Activated T-helper 2 cell treated with anti-CD3 and anti-CD28 coated beads, Interferon-gamma antibody, Interleukin-2, Interleukin-4, amounts not matched to agents 10 μg/mL and 5 μg/mL and 100 μg/mL, durations not matched to agents 14 hours and 24 hours and 36 hours (primary cell): ENCODE measurements around the gene ARHGAP32. TPM values are rescaled to one million over a fixed set of nuclear protein-coding genes. Genes with fewer than 3 reads are reported as not detected.
"Not testable (repeated sequence)": the region's sequence is repeated elsewhere in the genome, so short reads cannot be mapped to it uniquely, and the experiment has no call there.

Source experiments
- DNase-seq: peaks from one replicate; pipeline ENCODE4 v3.0.0; 2021; ENCODE audit warnings: low spot score
- H3K27ac Mint-ChIP-seq: one replicate; pipeline ENCODE4 v1.8.0; 2021; ENCODE audit warnings: mixed read lengths
- H3K27me3 Mint-ChIP-seq: one replicate; pipeline ENCODE4 v1.8.0; 2021; ENCODE audit warnings: low read depth, mixed read lengths
- H3K36me3 Mint-ChIP-seq: one replicate; pipeline ENCODE4 v1.8.0; 2021; ENCODE audit warnings: low read depth, mixed read lengths
- H3K4me1 Mint-ChIP-seq: one replicate; pipeline ENCODE4 v1.8.0; 2021; ENCODE audit warnings: low read depth, mixed read lengths
- H3K4me3 Mint-ChIP-seq: one replicate; pipeline ENCODE4 v1.8.0; 2021; ENCODE audit warnings: low read depth, mild to moderate bottlenecking, moderate library complexity, mixed read lengths
- H3K9me3 Mint-ChIP-seq: one replicate; pipeline ENCODE4 v1.8.0; 2021; ENCODE audit warnings: mixed read lengths
- intact Hi-C: fragments of 100-400 bp; cut with micrococcal nuclease; formaldehyde crosslinking; loops from one replicate; pipeline ENCODE4 v1.15.1; 2023
- total RNA-seq: library from RNA; stranded (reverse); gene quantifications from 2 replicates; pipeline ENCODE4 v1.2.3, GENCODE V29; 2022

The ARHGAP32 gene
- total RNA-seq, 1 donor from 2014 or later = 4.6 TPM

DNA sequence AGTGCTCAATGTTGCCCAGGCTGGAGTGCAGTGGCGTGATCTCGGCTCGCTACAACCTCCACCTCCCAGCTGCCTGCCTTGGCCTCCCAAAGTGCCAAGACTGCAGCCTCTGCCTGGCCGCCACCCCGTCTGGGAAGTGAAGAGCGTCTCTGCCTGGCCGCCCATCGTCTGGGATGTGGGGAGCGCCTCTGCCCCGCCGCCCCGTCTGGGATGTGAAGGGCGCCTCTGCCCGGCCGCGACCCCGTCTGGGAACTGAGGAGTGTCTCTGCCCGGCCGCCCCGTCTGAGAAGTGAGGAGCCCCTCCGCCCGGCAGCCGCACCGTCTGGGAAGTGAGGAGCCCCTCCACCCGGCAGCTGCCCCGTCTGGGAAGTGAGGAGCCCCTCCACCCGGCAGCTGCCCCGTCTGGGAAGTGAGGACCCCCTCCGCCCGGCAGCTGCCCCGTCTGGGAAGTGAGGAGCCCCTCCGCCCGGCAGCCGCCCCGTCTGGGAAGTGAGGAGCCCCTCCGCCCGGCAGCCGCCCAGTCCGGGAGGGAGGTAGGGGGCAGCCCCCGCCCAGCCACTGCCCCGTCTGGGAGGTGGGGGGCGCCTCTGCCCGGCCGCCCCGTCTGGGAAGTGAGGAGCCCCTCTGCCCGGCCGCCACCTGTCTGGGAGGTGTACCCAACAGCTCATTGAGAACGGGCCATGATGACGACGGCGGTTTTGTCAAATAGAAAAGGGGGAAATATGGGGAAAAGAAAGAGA, 63.1 kb downstream of the ARHGAP32 start:
- H3K27ac Mint-ChIP-seq, H3K4me3 Mint-ChIP-seq, H3K9me3 Mint-ChIP-seq, intact Hi-C loops, H3K36me3 Mint-ChIP-seq, DNase-seq, H3K4me1 Mint-ChIP-seq, H3K27me3 Mint-ChIP-seq: not testable (repeated sequence)

- Mint-ChIP-seq H3K9me3 (no peaks in the 10 kb centered on the region), H3K27me3 (peaks cover 2% of the 10 kb centered on the region), H3K4me3 (no peak overlapping the region), H3K27ac (no peak overlapping the region), H3K36me3 (no peaks in the 10 kb centered on the region), H3K4me1 (peaks cover 10% of the 10 kb centered on the region)
- no peak for DNase-seq
- intact Hi-C loops = loop anchor here (5.0 to 10.0 kb wide), 4 partner anchors 157 to 633 kb away; no protein-coding TSS in a partner anchor
Observed at GRCh38 chr11:129119036-129119435, 73.1 kb downstream of the ARHGAP32 start.

GRCh38 chr11:129117595-129118350, 74.4 kb downstream of the ARHGAP32 start:
- no peaks in the 10 kb centered on the region for H3K36me3 Mint-ChIP-seq
- H3K9me3 Mint-ChIP-seq = no peaks in the 10 kb centered on the region
- no peak overlapping the region for H3K27ac Mint-ChIP-seq
- no peak overlapping the region for H3K4me3 Mint-ChIP-seq
- peaks cover 10% of the 10 kb centered on the region for H3K4me1 Mint-ChIP-seq
- no peak for DNase-seq
- peaks cover 7% of the 10 kb centered on the region for H3K27me3 Mint-ChIP-seq
- intact Hi-C loops = loop anchor here (1.0 to 10.0 kb wide), 5 partner anchors 155 to 635 kb away; no protein-coding TSS in a partner anchor

GRCh38 chr11:129115652-129116586, 76.2 kb downstream of the ARHGAP32 start:
- Mint-ChIP-seq H3K27ac (no peak overlapping the region), H3K4me3 (no peak overlapping the region), H3K9me3 (no peaks in the 10 kb centered on the region), H3K27me3 (peaks cover 7% of the 10 kb centered on the region), H3K4me1 (peaks cover 9% of the 10 kb centered on the region), H3K36me3 (no peaks in the 10 kb centered on the region)
- DNase-seq = no peak
- intact Hi-C loops = loop anchor here (5.0 to 10.0 kb wide), 4 partner anchors 154 to 636 kb away; no protein-coding TSS in a partner anchor

- no peaks in the 10 kb centered on the region for H3K36me3 Mint-ChIP-seq
- H3K4me3 Mint-ChIP-seq = no peak overlapping the region
Observed at GRCh38 chr11:129109701-129110100, 82.4 kb downstream of the ARHGAP32 start.

DNA sequence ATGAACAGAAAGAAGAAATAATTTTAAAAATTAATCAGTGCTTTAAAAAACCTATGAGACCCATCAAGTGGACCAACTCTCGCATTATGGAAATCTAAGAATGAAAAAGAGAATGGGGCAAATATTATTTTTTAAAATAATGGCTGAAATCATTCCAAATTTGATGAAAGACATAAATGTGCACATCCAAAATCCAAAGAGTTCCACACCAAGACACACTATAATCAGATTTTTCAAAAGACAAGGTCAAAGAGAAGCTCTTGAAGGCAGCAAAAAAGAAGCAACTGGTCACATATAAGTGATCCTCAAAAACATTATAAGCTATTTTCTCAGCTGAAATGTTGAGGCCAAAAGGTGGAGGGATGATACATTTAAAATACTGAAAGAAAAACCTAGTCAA, 85.3 kb downstream of the ARHGAP32 start:
- no peak overlapping the region for H3K4me3 Mint-ChIP-seq
- H3K36me3 Mint-ChIP-seq = no peaks in the 10 kb centered on the region
- H3K9me3 Mint-ChIP-seq = peaks cover 26% of the 10 kb centered on the region
- H3K27ac Mint-ChIP-seq = no peak overlapping the region
- no peak for DNase-seq
- H3K4me1 Mint-ChIP-seq = peaks cover 4% of the 10 kb centered on the region
- intact Hi-C loops = no loop called here
- peaks cover 5% of the 10 kb centered on the region for H3K27me3 Mint-ChIP-seq

More at GRCh38 chr11:129109701-129110100, 82.4 kb downstream of the ARHGAP32 start:
- peaks cover 9% of the 10 kb centered on the region for H3K27me3 Mint-ChIP-seq
- H3K27ac Mint-ChIP-seq = no peak overlapping the region
- H3K9me3 Mint-ChIP-seq = peaks cover 12% of the 10 kb centered on the region
- no peak for DNase-seq
- intact Hi-C loops = loop anchor here (10.0 kb wide), 1 partner anchor 225 kb away; no protein-coding TSS in a partner anchor
- no peaks in the 10 kb centered on the region for H3K4me1 Mint-ChIP-seq

DNA sequence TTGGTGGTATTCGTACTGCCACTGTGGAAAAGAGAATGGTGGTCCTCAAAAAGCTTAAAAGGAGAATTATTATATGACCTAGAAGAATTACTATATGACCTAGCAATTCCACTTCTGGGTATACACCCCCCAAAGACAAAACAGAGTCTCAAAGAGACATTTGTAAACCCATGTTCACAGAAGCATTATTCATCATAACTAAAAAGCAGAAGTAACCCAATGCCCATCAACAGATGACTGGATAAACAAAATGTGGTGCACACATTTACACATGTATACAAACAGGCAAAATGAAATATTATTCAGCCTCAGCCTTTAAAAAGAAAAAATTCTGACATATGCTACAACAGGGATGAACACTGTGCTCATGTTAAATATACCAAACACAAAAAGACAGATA, 89.4 kb downstream of the ARHGAP32 start:
- Mint-ChIP-seq H3K9me3 (peaks cover 34% of the 10 kb centered on the region), H3K4me3 (no peak overlapping the region), H3K27ac (no peak overlapping the region), H3K36me3 (no peaks in the 10 kb centered on the region), H3K4me1 (peaks cover 4% of the 10 kb centered on the region), H3K27me3 (no peaks in the 10 kb centered on the region)
- intact Hi-C loops = no loop called here
- DNase-seq = no peak

DNA sequence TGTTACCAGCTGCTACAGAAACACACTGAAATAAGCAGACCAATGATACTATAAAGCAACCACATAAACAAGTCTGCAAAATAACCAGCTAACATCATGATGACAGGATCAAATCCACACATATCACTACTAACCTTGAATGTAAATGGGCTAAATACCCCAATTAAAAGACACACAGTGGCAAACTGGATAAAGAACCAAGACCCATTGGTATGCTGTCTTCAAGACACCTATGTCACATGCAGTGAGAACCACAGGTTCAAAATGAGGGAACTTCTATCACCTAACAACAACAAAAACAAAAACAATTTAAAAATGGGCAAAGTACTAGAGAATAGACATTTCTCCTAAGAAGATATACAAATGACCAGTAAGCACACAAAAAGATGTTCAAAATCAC, 89.9 kb downstream of the ARHGAP32 start:
- H3K4me3 Mint-ChIP-seq = no peak overlapping the region
- H3K27me3 Mint-ChIP-seq = no peaks in the 10 kb centered on the region
- H3K27ac Mint-ChIP-seq = no peak overlapping the region
- DNase-seq = no peak
- intact Hi-C loops = no loop called here
- peaks cover 4% of the 10 kb centered on the region for H3K4me1 Mint-ChIP-seq
- H3K36me3 Mint-ChIP-seq = no peaks in the 10 kb centered on the region
- H3K9me3 Mint-ChIP-seq = peaks cover 39% of the 10 kb centered on the region

GRCh38 chr11:129093283-129093682, 98.8 kb downstream of the ARHGAP32 start:
- DNase-seq = no peak
- no peak overlapping the region for H3K27ac Mint-ChIP-seq
- H3K4me1 Mint-ChIP-seq = no peaks in the 10 kb centered on the region
- H3K4me3 Mint-ChIP-seq = no peak overlapping the region
- no peaks in the 10 kb centered on the region for H3K36me3 Mint-ChIP-seq
- peaks cover 12% of the 10 kb centered on the region for H3K9me3 Mint-ChIP-seq
- H3K27me3 Mint-ChIP-seq = no peaks in the 10 kb centered on the region
- intact Hi-C loops = no loop called here

DNA sequence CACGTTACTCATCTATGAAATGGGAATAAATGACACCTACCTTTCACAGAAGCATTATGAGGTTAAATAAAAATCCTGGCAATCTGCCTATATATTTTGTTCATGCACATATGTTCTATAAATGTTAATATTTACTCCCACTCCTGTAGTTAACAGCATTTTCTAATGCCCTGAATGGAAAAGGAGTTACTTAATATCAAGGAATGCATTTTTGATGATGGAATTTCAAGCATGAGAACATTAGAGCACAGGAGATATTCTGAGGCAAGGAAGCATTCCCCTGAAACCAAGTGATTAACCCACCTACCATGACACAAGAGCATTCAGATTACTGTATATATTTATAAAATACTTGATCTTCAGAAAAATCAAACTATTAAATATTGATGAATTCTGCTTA, 102.1 kb downstream of the ARHGAP32 start:
- DNase-seq = no peak
- Mint-ChIP-seq H3K4me1 (no peaks in the 10 kb centered on the region), H3K27ac (no peak overlapping the region), H3K9me3 (no peaks in the 10 kb centered on the region), H3K36me3 (no peaks in the 10 kb centered on the region), H3K4me3 (no peak overlapping the region), H3K27me3 (no peaks in the 10 kb centered on the region)
- intact Hi-C loops = no loop called here

DNA sequence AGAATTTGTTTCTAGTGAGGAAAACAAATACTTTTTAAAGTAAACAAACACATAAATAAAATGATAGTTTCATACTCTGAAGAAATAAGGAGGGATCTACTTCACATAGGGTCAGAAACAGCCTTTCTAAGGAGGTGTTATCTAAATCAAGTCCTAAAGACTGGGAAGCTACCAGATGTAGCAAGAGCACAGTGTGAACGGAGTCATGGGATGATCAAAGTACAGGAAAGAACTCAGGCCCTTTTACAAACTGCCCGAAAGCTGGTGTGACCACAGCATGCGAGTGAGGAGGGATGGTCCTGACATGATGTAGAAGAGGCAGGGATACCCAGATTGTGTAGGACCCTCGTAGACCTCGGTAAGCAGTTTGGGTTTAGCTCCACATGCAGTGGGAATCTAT, 102.8 kb downstream of the ARHGAP32 start:
- intact Hi-C loops = no loop called here
- no peak for DNase-seq
- H3K4me3 Mint-ChIP-seq = no peak overlapping the region
- H3K36me3 Mint-ChIP-seq = no peaks in the 10 kb centered on the region
- H3K27ac Mint-ChIP-seq = no peak overlapping the region
- H3K4me1 Mint-ChIP-seq = no peaks in the 10 kb centered on the region
- peaks cover 5% of the 10 kb centered on the region for H3K9me3 Mint-ChIP-seq
- no peaks in the 10 kb centered on the region for H3K27me3 Mint-ChIP-seq

DNA sequence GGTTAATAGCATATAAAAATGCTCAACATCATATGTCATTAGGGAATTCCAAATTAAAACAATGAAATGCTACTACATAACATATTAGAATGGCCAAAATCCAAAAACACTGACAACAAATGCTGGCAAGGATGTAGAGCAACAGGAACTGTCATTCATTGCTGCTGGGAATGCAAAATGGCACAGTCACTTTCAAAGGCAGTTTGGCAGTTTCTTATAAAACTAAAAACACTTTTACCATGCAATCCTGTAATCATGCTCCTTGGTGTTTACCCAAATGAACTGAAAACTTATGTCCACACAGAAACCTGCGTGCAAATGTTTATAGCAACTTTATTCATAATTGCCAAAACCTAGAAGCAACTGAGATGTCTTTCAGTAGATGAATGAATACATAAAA, 105.1 kb downstream of the ARHGAP32 start:
- H3K27me3 Mint-ChIP-seq = no peaks in the 10 kb centered on the region
- H3K36me3 Mint-ChIP-seq = no peaks in the 10 kb centered on the region
- H3K27ac Mint-ChIP-seq = no peak overlapping the region
- H3K4me1 Mint-ChIP-seq = no peaks in the 10 kb centered on the region
- intact Hi-C loops = no loop called here
- no peak for DNase-seq
- H3K9me3 Mint-ChIP-seq = peaks cover 21% of the 10 kb centered on the region
- no peak overlapping the region for H3K4me3 Mint-ChIP-seq
